Measurements from ENCODE around the gene HDAC1. TPM values are rescaled to one million over a fixed set of nuclear protein-coding genes. Genes with fewer than 3 reads are reported as not detected.
A peak's percentile ranks its signal among the peaks of the same experiment; 100 is the strongest.
"Not testable (repeated sequence)": the region's sequence is repeated elsewhere in the genome, so short reads cannot be mapped to it uniquely, and the experiment has no call there.

Gene HDAC1
- 29.9 TPM for total RNA-seq
- long read RNA-seq, transcript HDAC1-201 (14 exons, 2,124 nt), result major isoform, 42 of 55 reads
- long read RNA-seq, partial matches to known transcripts, result 3 of 55 reads
- long read RNA-seq, other reads (novel, unspliced or antisense), result 9 of 55 reads

- intact Hi-C loops (cut with DNase I), result loop anchor here (2.0 kb wide), 1 partner anchor 41 kb away; the partner anchor contains the start of gene LCK
- peak; percentile 98 for DNase-seq (ENCODE audit: low spot score)
These were observed at the start of gene HDAC1 for GRCh38 chr1:32291708-32292538. TSS of gene HDAC1 (plus strand) at chr1:32292083. CDS start at chr1:32292170, 87 bp downstream.

- intact Hi-C loops (cut with DNase I), result no loop called here
- DNase-seq (ENCODE audit: low spot score), result no peak
These were observed 49.5 kb upstream of the HDAC1 start for GRCh38 chr1:32242341-32242851.

- intact Hi-C loops (cut with DNase I), result no loop called here
- peak; percentile 79 for DNase-seq (ENCODE audit: low spot score)
These were observed 45.0 kb upstream of the HDAC1 start, which contains the start of gene FAM167B for GRCh38 chr1:32246888-32247273. TSS of gene FAM167B (plus strand) at chr1:32247222. CDS start at chr1:32247422, 200 bp downstream.

GRCh38 chr1:32247452-32247851 lies 44.4 kb upstream of the HDAC1 start:
- intact Hi-C loops (cut with DNase I), result no loop called here
- no peak for DNase-seq (ENCODE audit: low spot score)

GRCh38 chr1:32247983-32248889 lies 43.6 kb upstream of the HDAC1 start:
- DNase-seq (ENCODE audit: low spot score), result peak; percentile 93
- intact Hi-C loops (cut with DNase I), result no loop called here

GRCh38 chr1:32249831-32250525 lies 41.9 kb upstream of the HDAC1 start:
- intact Hi-C loops (cut with DNase I), result loop anchor here (2.0 kb wide), 1 partner anchor 41 kb away; no protein-coding TSS in a partner anchor
- peak; percentile 83 for DNase-seq (ENCODE audit: low spot score)

GRCh38 chr1:32250893-32251716 lies 40.8 kb upstream of the HDAC1 start, which contains the start of gene LCK:
TSS of gene LCK (plus strand) at chr1:32251265. CDS start at chr1:32274330, 23,065 bp downstream.
- intact Hi-C loops (cut with DNase I), result loop anchor here (2.0 kb wide), 1 partner anchor 40 kb away; no protein-coding TSS in a partner anchor
- no peak for DNase-seq (ENCODE audit: low spot score)

GRCh38 chr1:32255072-32256071 lies 36.5 kb upstream of the HDAC1 start:
- intact Hi-C loops (cut with DNase I), result no loop called here
- no peak for DNase-seq (ENCODE audit: low spot score)

GRCh38 chr1:32256473-32257226 lies 35.2 kb upstream of the HDAC1 start:
- DNase-seq (ENCODE audit: low spot score), result no peak
- intact Hi-C loops (cut with DNase I), result no loop called here

GRCh38 chr1:32257227-32257508 lies 34.7 kb upstream of the HDAC1 start:
- intact Hi-C loops (cut with DNase I), result no loop called here
- no peak for DNase-seq (ENCODE audit: low spot score)

- DNase-seq (ENCODE audit: low spot score); intact Hi-C loops (cut with DNase I): not testable (repeated sequence)
These were observed 28.7 kb upstream of the HDAC1 start for GRCh38 chr1:32263236-32263593.

- intact Hi-C loops (cut with DNase I), result no loop called here
These were observed 28.1 kb upstream of the HDAC1 start for GRCh38 chr1:32263744-32264143.

GRCh38 chr1:32265846-32266245 lies 26.0 kb upstream of the HDAC1 start:
- DNase-seq (ENCODE audit: low spot score), result no peak
- intact Hi-C loops (cut with DNase I), result no loop called here

More at GRCh38 chr1:32263744-32264143, 28.1 kb upstream of the HDAC1 start:
- DNase-seq (ENCODE audit: low spot score), result no peak

- DNase-seq (ENCODE audit: low spot score), result no peak
- intact Hi-C loops (cut with DNase I), result no loop called here
These were observed 24.8 kb upstream of the HDAC1 start for GRCh38 chr1:32266921-32267591.

- no peak for DNase-seq (ENCODE audit: low spot score)
- intact Hi-C loops (cut with DNase I), result no loop called here
These were observed 22.1 kb upstream of the HDAC1 start for GRCh38 chr1:32269744-32270143.

All from cardiac septum (tissue), 1 donor.